HG02981 (cell line): Measurements from ENCODE around the gene PPP1R1B.

Source experiments
- ATAC-seq: cut with Tn5 transposase; IDR thresholded peaks from one replicate; pipeline ENCODE4 v1.9.1; 2021; ENCODE audit warnings: mild to moderate bottlenecking, moderate library complexity; ENCODE audit not compliant: unreplicated experiment

Gene PPP1R1B

GRCh38 chr17:39678340-39679116 lies 51.8 kb downstream of the PPP1R1B start:
- no peak for ATAC-seq

DNA sequence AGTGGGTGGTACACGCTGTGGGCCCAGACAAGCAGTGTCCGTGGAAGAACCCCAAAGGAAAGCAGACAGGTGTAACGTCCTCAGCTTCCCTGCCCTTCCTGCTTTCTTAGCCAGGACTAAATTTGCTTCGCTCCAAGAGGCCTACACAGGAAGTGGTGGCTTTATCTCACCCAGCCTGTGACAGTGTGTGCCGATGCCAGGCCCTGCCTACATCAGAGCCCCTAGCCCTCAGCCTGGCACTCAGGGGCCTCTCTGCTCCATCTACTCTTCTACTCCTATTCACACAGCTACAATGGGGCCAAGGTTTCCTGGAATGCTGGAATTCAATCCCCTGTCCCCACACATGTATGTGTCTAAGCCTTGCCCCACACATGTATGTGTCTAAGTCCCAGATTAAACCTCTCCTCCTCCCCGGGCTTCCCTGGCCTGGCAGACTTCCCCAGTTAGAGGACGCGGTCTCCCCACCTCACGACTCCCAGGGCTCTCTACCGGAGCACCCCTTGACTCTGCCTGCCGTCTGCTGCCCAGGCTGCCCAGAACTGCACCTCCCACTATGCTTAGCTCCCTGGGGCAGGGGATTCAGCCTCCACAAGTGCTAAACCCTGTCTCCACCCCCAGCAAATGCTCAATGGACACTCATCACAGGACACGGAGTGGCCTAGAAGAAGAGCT lies 52.9 kb downstream of the PPP1R1B start:
- no peak for ATAC-seq

DNA sequence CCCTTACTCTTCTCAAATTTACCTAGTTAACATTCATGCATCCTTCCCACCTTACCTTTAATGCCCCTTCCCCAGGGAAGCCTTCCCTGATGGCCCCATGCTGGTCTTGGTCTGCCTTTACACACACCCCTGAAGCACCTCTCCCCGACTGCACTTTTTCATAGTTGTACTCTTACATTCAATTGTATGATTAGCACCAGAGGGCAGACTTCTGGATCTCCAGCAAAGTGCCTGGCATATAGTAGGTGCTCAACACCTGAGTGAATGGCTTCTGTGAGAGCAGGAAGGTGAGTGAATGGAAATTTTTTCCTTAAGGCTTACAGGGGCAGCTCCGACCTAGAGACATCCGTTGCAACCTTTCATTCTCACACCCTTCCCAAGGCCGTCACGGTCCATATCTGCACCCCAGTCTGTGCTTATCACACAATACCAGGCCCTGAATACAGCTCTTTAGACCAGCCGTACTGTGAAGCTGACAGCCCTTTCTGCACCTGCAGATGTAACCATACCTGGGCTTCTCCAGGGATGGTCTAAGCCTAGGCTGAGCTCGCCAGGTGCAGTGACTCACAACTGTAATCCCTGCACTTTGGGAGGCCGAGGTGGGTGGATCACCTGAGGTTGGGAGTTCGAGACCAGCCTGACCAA lies 56.7 kb downstream of the PPP1R1B start:
- no peak for ATAC-seq

DNA sequence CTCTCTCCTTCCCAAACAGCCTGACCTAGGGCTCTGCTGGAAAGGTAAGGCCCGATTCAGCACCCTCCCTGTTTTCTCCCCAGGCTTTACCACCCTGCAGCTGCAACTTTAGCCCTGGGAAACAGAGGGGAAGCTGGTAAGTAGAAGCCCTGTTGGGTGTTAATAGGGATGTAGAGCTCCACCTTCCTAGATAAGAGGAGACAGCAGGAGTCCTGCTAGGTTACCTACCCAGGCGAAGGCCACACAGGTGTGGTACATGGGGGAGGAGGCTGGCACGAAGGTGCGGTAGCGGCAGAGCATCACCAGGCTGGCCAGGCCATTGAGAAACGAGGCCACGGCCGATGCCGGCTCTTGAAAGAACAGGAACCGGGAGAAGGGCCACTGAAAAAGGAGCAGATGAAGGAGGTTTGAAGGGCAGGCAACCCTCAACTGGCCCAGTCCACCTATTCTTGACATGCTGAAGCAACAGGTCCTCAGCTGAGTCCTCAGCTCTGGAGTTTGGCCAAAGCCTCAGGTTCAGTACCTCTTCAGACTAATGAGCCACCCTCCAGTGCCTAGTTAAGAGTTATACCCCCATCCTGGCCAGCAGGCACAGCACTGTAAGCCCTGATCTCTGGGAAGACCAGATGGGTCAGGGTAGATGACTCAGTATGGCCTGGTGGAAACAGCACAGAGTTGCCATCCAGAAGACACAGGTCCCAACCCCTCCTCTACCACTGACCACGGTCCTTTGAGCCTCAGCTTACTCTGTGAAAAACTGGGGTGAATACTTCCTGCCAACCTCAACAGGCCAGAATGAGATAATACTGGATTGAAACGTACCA lies 57.8 kb downstream of the PPP1R1B start:
- ATAC-seq, result no peak
